Measurements from ENCODE around the gene COMMD10. TPM values are rescaled to one million over a fixed set of nuclear protein-coding genes. Genes with fewer than 3 reads are reported as not detected.

Gene COMMD10
- total RNA-seq, 1 donor from 2014 or later: 28.9 TPM

DNA sequence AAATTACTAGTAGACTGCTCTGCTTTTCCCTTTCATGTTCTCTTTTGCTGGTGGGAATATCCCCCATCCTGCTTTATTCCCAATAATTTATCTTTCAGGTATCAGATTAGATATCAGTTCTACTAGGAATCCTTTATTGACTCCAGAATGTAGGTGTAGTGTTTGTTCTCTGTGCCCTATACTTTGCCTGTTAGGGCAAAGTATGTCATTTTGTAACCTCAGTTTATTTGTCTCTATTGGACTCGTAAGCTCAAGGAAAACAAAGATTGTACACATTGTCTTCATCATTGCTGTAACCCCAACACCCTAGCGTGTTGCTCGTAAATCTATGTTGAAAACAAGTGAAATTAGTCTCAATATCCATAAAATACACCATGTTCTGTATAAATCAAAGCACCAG lies 190.5 kb downstream of the COMMD10 start:
- Histone ChIP-seq H3K27me3 (no peaks in the 10 kb centered on the region), H3K4me1 (no peaks in the 10 kb centered on the region), H3K27ac (no peak overlapping the region), H3K9me3 (peaks cover 8% of the 10 kb centered on the region), H3K36me3 (no peaks in the 10 kb centered on the region), H3K4me3 (no peak overlapping the region)
- ATAC-seq (no peak), DNase-seq (no peak)
- TF ChIP-seq CTCF (IDR thresholded peaks at IDR 0.05): no peak
- intact Hi-C loops (cut with DNase I): no loop called here

DNA sequence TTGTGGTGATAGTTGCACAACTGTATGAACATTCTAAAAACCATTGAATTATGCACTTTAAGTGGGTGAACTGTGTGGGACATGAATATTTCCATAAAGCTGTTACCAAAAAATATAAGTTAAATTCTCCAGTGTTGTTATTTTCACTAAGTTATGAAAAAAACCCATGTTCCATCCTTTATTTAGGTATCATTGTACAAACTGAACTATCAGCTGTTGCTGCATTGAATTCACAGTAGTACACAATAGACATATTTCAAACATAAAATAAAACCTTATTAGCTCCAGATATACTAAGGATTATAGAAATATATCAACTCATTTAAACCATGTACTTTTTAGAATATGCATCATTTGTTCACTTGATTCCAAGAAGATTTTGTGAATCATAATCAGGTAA lies 192.1 kb downstream of the COMMD10 start:
- H3K9me3 ChIP-seq: peaks cover 8% of the 10 kb centered on the region
- no peak for TF ChIP-seq CTCF (IDR thresholded peaks at IDR 0.05)
- no peak overlapping the region for H3K27ac ChIP-seq
- H3K4me3 ChIP-seq: no peak overlapping the region
- intact Hi-C loops (cut with DNase I): no loop called here
- DNase-seq: no peak
- no peak for ATAC-seq
- H3K4me1 ChIP-seq: no peaks in the 10 kb centered on the region
- no peaks in the 10 kb centered on the region for H3K27me3 ChIP-seq
- H3K36me3 ChIP-seq: no peaks in the 10 kb centered on the region

- intact Hi-C loops (cut with DNase I): no loop called here
- Histone ChIP-seq H3K36me3 (no peaks in the 10 kb centered on the region), H3K4me1 (no peaks in the 10 kb centered on the region), H3K9me3 (peaks cover 8% of the 10 kb centered on the region), H3K27ac (no peak overlapping the region), H3K27me3 (no peaks in the 10 kb centered on the region), H3K4me3 (no peak overlapping the region)
- TF ChIP-seq CTCF (IDR thresholded peaks at IDR 0.05): no peak
- no peak for DNase-seq
- no peak for ATAC-seq
These were observed 195.5 kb downstream of the COMMD10 start for GRCh38 chr5:116280149-116280803.

- TF ChIP-seq CTCF (IDR thresholded peaks at IDR 0.05): no peak
- Histone ChIP-seq H3K4me3 (no peak overlapping the region), H3K36me3 (no peaks in the 10 kb centered on the region), H3K4me1 (no peaks in the 10 kb centered on the region), H3K9me3 (peaks cover 8% of the 10 kb centered on the region), H3K27me3 (no peaks in the 10 kb centered on the region), H3K27ac (no peak overlapping the region)
- DNase-seq (no peak), ATAC-seq (no peak)
- intact Hi-C loops (cut with DNase I): no loop called here
These were observed 196.5 kb downstream of the COMMD10 start for GRCh38 chr5:116281309-116281708.

- ATAC-seq (no peak), DNase-seq (no peak)
- intact Hi-C loops (cut with DNase I): no loop called here
- Histone ChIP-seq H3K4me3 (no peak overlapping the region), H3K36me3 (no peaks in the 10 kb centered on the region), H3K4me1 (no peaks in the 10 kb centered on the region), H3K27me3 (no peaks in the 10 kb centered on the region), H3K27ac (no peak overlapping the region), H3K9me3 (peaks cover 15% of the 10 kb centered on the region)
- TF ChIP-seq CTCF (IDR thresholded peaks at IDR 0.05): no peak
These were observed 203.7 kb downstream of the COMMD10 start for GRCh38 chr5:116288524-116288923.

DNA sequence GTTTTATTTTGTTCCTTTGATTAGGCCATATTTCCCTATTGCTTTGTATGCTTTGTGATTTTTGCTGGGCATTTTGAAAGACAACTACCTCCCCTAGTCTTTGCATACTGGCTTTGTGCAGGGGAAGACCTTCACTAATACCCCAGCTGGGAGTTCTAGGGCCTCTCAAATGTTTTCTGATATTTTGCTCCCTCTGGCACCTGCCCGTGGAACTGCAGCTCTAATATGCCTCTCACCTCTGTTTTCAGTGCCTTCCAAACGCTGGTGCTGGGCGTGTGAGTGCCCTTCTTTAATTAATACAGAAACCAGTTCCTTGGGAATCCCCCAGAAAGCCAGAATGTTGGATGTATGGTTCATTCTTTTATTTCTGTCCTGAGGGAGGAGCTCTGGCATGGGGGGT lies 204.5 kb downstream of the COMMD10 start:
- H3K36me3 ChIP-seq: no peaks in the 10 kb centered on the region
- no peak overlapping the region for H3K4me3 ChIP-seq
- intact Hi-C loops (cut with DNase I): no loop called here
- H3K4me1 ChIP-seq: no peaks in the 10 kb centered on the region
- H3K27ac ChIP-seq: no peak overlapping the region
- ATAC-seq (no peak), DNase-seq (no peak)
- peaks cover 15% of the 10 kb centered on the region for H3K9me3 ChIP-seq
- TF ChIP-seq CTCF (IDR thresholded peaks at IDR 0.05): no peak
- no peaks in the 10 kb centered on the region for H3K27me3 ChIP-seq

All from upper lobe of right lung (tissue), 1 donor.